IPS DF 4.7 (cell line): Measurements from ENCODE around the gene NUP85.
"Not testable (repeated sequence)": the region's sequence is repeated elsewhere in the genome, so short reads cannot be mapped to it uniquely, and the experiment has no call there.

ENCODE experiments used
- DNase-seq: peaks from one replicate; pipeline ENCODE4 v3.0.0-alpha.2; 2013; ENCODE audit warnings: low spot score; ENCODE audit errors: extremely low read depth

NUP85 gene

DNA sequence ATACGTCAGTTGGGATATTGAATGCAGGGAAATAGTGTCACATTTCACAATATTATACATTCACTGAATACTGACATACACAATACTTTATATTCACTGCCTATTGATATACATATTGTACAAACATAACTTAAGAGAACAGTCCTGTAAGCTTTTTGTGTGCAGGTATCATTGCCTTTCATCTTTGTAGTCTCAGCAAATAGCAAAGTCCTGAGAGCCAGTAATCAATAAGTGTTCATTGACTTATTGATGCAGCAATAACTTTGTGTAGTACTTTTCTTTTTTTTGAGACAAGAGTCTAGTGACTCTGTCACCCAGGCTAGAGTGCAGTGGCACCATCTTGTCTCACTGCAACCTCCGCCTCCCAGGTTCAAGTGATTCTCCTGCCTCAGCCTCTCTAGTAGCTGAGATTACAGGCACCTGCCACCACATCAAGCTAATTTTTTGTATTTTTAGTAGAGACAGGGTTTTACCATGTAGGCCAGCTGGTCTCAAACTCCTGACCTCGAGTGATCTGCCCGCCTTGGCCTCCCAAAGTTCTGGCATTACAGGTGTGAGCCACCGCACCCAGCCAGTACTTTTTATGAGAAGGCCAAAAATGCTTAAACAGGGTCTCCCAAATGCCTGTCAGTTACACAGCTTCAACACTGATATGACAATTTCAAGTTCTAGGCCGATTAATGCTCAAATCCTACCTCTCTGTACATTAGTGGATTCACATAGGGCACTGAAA lies 5.4 kb upstream of the NUP85 start:
- DNase-seq = no peak

DNA sequence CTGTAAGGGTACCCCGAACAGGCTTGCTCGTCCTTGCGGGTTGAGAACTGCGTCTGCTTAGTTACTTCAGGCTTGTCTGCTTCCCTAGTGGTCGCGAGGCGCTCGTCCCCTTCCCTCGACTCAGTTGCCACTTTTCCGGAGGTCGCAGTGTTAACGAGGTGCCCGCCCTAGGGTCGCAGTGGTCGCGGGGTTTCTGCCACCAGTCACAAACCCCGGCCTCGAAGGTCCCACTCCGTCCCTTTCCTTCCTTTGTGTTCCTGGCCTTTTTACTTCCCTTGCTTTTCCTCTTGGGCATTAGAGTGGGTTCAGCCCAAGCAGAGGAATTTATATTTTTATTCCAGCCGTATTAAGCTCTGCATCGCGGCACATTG lies 299 bp downstream of the NUP85 start:
- DNase-seq = no peak

DNA sequence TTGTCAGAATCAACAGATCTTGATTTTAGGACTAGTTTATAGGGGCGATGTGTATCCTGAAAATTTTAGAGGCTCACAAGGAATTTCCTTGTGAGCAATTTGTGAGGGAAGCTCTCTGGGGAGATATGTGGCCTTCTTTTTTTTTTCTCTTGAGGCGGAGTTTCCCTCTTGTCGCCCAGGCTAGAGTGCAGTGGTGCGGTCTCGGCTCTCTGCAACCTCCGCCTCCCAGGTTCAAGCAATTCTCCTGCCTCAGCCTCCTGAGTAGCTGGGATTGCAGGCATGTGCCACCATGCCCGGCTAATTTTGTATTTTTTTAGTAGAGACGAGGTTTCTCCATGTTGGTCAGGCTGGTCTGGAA lies 1.6 kb downstream of the NUP85 start:
- DNase-seq = not testable (repeated sequence)

DNA sequence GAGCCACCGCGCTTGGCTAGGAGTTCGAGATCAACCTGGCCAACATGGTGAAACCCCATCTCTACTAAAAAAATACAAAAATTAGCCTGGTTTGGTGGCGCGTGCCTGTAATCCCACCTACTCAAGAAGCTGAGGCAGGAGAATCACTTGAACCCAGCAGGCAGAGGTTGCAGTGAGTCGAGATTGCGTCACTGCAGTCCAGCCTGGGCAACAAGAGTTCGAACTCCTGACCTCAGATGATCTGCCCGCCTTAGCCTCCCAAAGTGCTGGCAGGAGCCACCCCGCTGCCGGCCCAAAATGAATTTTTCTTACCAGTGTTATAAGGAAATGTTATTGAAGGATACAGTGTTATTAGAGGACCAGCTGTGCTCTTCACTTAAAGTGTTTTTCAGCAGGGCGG lies 2.3 kb downstream of the NUP85 start:
- no peak for DNase-seq

DNA sequence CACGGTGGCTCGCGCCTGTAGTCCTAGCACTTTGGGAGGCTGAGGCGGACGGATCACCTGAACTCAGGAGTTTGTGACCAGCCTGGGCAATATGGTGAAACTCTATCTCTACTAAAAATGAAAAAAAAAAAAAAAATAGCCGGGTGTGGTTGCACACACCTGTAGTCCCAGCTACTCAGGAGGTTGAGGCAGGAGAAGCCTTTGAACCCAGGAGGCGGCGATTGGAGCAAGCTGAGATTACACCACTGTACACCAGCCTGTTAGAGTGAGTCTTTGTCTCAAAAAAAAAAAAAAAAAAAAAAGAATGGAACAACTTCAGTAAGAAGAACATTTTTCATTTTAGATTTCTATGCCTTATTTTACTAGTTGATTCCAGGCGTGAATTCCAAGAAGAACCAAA lies 2.7 kb downstream of the NUP85 start:
- DNase-seq = no peak

DNA sequence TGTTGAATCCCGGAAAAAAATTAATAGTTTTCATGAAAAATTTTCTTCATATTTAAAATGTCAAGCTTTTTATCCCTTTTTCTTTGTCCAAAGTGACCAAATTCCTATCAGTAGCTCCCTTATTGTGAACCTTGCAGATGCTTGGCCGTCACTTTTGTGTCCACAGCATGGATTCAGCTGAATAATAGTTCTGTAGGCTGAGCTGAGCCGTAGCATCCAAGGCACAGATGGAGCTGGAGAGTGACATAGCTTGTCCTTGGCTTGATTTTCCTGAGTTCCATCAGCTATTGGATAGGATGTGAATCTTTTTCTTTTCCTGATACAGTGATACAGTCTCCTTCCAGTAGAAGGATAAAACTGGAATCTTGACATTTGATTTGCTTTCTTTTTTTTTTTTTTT lies 3.6 kb downstream of the NUP85 start:
- no peak for DNase-seq

DNA sequence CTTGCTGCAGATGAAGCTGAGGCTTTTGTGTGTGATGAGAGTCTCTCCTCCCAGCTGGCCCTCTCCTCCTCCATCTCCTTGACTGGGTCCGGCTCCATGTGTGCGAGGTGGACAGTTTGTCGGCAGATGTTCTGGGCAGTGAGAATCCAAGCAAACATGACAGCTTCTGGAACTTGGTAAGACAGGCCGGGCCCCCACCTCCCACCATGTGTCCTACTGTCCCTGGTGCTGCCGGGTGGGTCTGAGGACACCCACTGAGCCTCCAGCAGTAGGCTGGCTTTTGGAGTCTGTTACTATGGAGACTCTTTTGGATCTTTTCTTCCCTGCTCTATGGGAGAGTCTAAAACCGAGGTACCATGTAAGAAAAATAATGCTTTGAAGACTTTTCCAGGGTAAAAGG lies 12.7 kb downstream of the NUP85 start:
- no peak for DNase-seq

DNA sequence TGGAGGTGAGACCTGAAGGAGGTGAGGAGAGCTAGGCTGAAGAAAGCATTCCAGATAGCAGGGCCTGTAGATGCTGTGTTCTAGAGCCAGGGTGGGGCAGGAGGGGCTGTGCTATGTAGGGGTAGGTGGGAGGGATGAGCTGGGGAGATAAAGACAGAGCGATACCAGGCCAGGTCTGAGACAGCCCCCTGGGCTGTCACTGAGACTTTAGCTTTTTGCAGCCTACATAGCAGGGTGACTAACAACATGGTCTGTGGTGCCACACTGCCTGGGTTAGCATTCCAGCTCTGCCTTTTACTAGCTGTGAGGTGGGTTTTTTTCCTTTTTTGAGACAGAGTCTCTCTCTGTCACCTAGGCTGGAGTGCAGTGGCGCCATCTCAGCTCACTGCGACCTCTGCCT lies 14.3 kb downstream of the NUP85 start:
- no peak for DNase-seq

DNA sequence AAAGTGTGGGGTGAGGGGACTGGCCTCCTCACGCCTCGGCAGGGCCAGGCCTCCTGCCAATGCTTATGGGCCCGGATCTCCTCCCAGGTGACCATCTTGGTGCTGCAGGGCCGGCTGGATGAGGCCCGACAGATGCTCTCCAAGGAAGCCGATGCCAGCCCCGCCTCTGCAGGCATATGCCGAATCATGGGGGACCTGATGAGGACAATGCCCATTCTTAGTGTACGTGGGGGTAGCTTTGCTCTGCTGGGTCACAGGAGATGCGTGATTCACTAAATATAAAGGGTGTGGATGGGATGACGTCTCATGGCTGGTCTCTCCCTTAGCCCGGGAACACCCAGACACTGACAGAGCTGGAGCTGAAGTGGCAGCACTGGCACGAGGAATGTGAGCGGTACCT lies 19.5 kb downstream of the NUP85 start:
- no peak for DNase-seq

DNA sequence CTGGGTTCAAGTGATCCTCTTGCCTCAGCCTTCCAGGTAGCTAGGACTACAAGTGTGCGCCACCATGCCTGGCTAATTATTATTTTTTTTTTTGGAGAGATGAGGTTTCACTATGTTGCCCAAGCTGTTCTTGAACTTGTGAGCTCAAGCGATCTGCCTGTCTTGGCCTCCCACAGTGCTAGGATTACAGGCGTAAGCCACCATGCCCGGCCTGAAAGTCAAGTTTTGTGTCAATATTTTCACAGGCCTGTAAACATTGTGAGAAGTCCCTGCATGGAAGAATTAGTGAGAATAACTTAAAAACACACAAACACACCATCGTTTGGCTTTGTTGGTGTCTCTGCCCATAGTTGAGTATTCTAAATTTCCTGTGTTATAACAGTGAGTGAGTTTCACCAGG lies 22.2 kb downstream of the NUP85 start:
- DNase-seq = no peak

DNA sequence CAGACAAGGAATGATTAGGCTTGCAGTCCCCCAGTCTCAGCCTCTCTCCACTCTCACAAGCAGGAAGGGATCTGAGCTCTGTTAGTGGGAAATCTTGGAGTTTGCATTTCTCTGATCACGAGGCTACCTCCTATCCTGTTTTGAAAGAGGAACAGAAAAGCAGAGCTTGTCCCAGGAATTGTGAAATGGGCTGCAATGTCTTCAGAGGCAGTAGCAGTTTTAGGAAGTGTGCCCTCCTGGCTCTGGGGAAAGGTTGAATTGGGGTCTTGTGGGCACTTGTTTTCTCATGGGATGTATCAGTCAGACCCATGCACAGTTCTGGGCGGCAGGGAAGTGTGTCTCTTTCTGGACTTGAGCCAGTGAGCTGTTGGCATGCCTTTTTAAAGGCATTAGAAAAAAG lies 22.8 kb downstream of the NUP85 start:
- DNase-seq = no peak

DNA sequence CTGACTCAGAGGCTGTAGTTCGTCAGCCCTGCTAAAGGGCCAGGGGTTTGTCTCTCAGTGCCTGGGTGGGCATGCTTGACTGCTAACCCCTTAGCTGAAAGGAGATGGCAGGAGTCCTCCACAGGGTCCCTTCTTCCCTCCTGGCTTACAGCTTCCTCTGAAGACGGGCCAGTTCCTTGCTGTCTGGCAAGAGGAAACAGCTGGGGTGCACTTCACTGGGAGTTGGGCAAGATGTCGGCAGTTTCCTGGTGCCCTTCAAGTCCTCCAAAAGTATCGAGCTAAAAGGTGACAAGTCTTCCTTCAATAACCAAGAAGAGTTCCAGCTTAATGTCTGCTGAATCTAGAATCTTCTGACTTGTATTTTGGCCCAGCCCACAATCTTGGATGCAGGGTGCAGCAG lies 23.4 kb downstream of the NUP85 start:
- DNase-seq = no peak

DNA sequence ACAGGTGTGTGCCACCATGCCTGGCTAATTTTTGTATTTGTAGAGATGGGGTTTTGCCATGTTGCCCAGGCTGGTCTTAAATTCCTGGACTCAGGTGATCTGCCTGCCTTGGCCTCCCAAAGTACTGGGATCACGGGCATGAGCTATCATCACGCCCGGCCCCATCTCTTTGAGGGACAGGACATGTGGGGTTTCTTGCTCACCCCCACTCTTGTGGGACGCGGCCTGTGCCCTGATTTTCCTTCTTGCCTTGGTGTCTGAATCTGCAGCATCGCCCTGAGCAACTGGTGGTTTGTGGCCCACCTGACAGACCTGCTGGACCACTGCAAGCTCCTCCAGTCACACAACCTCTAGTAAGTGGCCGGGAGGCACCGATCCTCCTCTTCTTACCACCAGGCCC lies 25.6 kb downstream of the NUP85 start:
- no peak for DNase-seq

DNA sequence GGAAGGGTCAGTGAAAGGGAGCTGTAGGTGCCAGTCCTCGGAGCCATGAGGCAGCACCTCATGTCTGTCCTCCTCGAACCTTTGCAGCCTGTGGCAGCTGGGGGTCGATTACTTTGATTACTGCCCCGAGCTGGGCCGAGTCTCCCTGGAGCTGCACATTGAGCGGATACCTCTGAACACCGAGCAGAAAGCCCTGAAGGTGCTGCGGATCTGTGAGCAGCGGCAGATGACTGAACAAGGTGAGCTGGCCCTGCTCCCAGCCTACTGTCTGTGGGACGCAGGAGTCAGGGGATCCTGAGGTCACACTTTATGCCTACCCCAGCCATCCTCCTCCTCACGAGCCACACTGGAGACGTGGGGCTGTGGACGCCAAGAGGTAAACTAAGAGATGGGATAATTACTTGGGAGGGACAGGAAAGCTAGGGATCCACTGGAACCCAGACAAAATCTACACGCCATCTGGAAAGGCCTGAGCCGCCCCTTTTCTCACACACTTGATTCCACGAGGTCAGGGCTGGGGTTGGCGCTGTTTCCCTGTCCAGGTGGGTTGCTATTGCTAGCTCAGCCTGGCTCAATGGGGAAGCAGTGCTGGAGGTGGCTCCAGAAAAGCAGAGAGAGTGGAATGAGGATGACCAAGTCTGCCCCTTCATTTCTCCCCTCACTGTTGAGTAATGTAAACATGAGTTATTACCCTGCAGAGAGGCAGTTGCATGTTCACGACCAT lies 26.4 kb downstream of the NUP85 start:
- DNase-seq = no peak

DNA sequence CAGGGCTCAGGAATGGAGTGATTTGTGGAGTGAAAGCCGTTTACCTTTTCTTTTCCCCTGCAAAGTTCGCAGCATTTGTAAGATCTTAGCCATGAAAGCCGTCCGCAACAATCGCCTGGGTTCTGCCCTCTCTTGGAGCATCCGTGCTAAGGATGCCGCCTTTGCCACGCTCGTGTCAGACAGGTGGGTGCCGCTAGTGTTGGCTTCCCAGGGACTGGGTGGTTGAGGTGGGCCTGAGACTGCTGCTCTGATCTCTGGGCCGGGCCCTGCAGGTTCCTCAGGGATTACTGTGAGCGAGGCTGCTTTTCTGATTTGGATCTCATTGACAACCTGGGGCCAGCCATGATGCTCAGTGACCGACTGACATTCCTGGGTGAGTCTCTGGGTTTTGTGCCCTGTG lies 27.3 kb downstream of the NUP85 start:
- DNase-seq = no peak

DNA sequence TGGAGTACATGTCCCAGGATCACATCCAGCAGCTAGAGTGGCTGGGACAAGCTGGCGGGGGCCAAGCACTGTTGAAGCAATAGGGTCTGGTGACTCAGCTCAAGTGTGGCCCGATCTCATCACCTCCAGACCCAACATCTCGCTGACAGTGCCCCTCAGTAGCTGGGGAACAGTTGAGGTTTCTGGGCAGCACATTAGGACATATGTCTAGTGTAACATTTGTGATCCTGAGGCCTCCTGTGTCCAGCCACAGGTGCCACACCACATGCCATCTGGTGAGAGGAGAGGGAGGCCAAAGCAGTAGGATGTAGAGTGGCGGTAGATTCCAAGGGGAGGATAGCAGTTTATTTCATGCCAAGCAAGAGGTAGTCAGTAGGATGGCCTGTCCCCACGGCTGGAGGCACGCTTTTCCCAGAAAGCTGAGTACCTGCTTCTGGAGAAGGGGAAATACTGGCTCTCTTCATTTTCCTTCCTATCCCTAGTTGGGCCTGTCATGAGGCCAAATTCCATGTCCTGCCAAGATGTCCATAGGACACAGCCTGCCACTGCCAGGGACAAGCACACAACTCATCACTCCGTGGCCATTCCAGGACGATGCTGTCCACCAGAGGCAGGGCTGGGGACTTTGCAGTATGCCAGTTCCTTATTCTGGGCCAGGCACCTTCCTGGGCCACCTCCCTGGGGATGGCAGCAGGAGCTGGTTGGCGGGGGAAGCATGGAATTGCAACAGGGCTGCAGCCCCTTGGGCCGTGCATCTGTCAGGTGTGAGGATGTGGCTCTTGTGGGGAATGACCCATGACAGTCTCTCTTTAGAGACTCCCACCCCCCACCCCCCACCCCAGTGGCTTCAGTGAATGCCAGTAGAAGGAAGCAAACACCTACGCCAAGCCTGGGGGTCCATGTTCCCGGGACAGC lies 31.9 kb downstream of the NUP85 start:
- no peak for DNase-seq

DNA sequence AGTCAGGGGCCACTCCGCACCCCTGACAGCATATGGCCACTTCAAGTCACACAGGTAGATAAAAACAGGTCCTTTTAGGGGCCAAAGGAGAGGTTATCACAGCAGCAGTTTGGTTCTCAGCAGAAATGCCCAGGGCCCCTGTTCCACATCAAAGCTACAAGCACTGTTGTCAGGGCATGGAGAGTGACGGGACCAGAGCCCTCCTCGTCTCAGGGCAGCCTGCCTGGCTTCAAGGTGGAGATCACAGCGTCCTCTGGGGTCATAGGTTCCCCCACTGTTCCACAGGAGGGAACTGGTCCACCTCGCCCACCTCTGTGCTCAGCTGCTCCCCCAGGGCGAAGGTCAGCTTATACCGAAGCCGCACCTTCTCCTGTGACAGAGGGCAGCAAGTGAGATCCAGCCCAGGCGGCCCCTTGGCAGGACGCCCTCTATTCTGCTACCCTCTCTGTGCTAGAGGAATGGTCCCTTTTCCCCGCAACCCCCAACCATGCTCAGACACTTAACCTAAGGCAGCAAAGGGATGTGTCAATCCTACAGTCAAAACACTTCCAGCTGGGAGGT lies 32.6 kb downstream of the NUP85 start:
- DNase-seq = no peak

DNA sequence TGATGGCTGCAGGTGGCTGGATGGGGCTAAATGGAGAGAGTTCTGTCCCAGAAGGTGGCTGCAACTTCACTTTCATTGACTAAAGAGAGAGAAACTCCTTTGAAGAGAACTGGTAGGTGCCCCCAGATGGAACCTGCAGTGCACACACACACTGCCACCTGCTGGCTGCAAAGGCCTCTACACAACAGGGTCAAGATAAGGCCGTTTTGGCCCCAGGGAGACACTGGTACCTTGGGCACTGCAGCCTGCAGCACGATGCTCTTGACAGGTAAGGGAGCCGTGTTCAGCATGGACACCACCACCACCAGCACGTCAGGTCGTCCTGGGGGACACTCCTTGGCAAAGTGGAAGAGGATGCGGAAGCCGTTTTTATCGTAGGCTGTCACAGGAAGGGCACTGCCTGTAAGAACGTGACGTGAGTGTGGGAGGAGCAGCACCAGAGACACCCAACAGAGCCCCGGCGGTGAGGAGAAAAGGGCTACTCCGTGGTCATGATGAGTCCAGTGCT lies 33.3 kb downstream of the NUP85 start:
- no peak for DNase-seq

DNA sequence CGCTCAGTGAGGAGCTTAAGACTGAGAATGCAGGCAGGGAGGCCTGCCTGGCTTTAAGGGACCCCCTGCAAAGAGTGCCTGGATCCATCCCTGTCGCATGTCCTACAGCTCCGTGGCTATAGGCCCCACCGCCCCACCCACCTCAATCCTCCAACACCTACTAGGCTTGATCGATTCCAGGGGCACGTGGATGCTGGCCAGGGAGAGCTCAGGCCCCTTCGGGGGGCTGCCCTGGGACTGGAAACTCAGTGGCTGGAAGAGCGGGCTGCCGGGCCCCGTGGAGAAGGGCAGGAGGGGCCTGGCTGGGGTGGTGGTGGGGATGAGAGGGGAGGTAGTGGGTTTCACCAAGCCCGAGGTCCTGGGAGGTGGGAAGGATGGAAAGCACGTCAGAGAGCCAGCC lies 33.7 kb downstream of the NUP85 start:
- no peak for DNase-seq

DNA sequence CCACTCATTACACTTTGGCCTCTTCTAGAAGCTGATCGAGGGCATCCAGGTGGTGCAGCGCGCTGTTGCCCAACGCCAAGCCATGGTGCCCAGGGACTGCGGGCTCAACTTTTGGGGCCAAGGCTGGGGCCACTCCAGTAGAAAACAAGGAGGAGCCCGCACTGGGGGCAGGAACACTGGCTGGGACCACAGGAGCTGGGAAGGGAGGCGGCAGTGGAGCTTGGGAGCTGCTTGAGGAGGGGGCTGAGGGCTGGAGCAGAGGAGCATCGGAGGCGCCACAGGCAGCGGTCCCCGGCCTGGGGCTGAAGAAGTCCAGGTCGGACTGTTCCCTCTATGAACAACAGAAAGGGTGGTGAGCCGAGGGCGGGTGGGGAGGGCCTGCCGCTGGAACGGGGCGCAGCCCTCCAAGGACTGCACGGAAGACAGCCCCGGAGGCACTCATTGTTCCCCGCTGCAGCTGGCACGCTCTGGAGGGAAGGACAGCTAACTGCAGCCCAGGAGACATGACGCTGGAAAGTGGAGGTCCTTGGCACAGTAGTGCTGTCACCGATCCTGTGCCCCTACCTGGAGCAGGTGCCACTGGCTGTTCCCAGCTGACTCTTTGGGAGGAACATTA lies 34.4 kb downstream of the NUP85 start:
- DNase-seq = no peak

DNA sequence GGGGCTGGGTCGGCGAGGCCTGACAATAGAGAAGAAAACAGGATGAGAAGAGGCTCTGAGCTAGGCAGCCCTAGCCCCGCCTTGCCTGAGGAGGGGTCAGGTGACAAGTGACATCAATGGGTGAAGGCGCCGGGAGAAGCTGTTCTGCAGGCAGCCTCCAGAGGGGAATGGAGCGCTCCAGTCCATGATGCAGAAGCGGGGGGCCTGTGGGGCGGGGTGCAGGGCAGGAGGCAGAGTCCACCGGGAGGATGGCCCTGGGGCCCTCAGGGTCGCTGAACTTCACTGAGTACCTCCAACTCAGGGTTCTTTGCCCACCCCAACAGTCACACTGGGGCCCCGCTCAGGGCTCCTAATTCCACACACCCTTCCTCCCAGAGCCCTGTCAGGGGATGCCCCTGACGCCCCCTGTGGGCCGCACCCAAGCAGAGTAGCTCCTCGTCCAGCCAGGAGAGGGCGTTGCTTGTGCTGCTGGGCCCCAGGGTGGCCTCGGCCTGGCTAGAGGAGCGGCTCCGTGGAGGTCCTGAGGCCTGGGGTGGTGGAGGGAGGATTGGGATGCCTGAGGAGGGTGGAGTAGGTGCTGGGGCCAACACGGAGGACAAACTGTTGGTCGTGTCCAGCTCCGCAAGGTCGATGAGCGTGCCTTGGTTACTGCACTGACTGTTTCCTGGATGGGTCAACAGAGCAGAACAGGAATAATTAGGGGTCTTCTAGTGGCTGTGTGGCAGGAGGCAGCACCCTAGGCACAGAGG lies 35.1 kb downstream of the NUP85 start:
- DNase-seq = no peak
